WTC11 (cell line): Measurements from ENCODE around the gene APOL6. TPM values are rescaled to one million over a fixed set of nuclear protein-coding genes. Genes with fewer than 3 reads are reported as not detected.
A peak's percentile ranks its signal among the peaks of the same experiment; 100 is the strongest.

Source experiments
- ATAC-seq: fragments of 200-7000 bp; cut with Tn5 transposase; 2 replicates; pipeline ENCODE4 v1.10.0; 2021; ENCODE audit warnings: mild to moderate bottlenecking, moderate library complexity
- CTCF ChIA-PET: fragments of 300-600 bp; sonication (Branson Sonifier 250); formaldehyde crosslinking; loops from one replicate; lab custom pipeline; 2021; ENCODE audit warnings: antibody characterized with exemption; lab: Charles Lee
- POLR2A ChIA-PET: fragments of 350-600 bp; sonication (Branson Sonifier 250); formaldehyde crosslinking; loops from one replicate; lab custom pipeline; 2021; ENCODE audit warnings: antibody characterized with exemption; lab: Charles Lee
- DNase-seq: peaks from one replicate; pipeline ENCODE4 v3.0.0; 2021; ENCODE audit warnings: low spot score
- H3K27ac Mint-ChIP-seq: 2 replicates; pipeline ENCODE4 v1.8.0; 2021; ENCODE audit warnings: mixed read lengths
- H3K27me3 Mint-ChIP-seq: 2 replicates; pipeline ENCODE4 v1.8.0; 2021; ENCODE audit warnings: low read depth, mild to moderate bottlenecking, moderate library complexity, mixed read lengths
- H3K36me3 Mint-ChIP-seq: 2 replicates; pipeline ENCODE4 v1.8.0; 2021; ENCODE audit warnings: mixed read lengths
- H3K4me1 Mint-ChIP-seq: 2 replicates; pipeline ENCODE4 v1.8.0; 2022; ENCODE audit warnings: mixed read lengths
- H3K4me3 Mint-ChIP-seq: 2 replicates; pipeline ENCODE4 v1.8.0; 2021; ENCODE audit warnings: mild to moderate bottlenecking, moderate library complexity, mixed read lengths
- H3K9me3 Mint-ChIP-seq: 2 replicates; pipeline ENCODE4 v1.8.0; 2021; ENCODE audit warnings: mixed read lengths
- AFF4 ChIP-seq: sonication (generic); formaldehyde crosslinking; IDR thresholded peaks from 2 replicates; pipeline ENCODE4 v1.8.1; 2023; ENCODE audit warnings: mild to moderate bottlenecking, missing genetic modification reagents, borderline replicate concordance
- AR ChIP-seq: fragments of 250-450 bp; sonication (Bioruptor Pico); IDR thresholded peaks from 2 replicates; pipeline ENCODE4 v1.9.0; 2021; ENCODE audit warnings: mild to moderate bottlenecking
- ATF1 ChIP-seq: sonication (generic); formaldehyde crosslinking; IDR thresholded peaks from 2 replicates; pipeline ENCODE4 v1.8.1; 2023; ENCODE audit warnings: mild to moderate bottlenecking, moderate library complexity, missing genetic modification reagents
- CBFB ChIP-seq: sonication (generic); formaldehyde crosslinking; IDR thresholded peaks from 2 replicates; pipeline ENCODE4 v1.8.1; 2022; ENCODE audit warnings: mild to moderate bottlenecking, low read depth, missing genetic modification reagents
- EMX1 ChIP-seq: fragments of 250-450 bp; sonication (Bioruptor Pico); IDR thresholded peaks from 2 replicates; pipeline ENCODE4 v1.8.0; 2021; ENCODE audit warnings: mild to moderate bottlenecking
- ERG ChIP-seq: fragments of 250-450 bp; sonication (Bioruptor Pico); IDR thresholded peaks from 2 replicates; pipeline ENCODE4 v1.8.0; 2021; ENCODE audit warnings: mild to moderate bottlenecking
- ESRRA ChIP-seq: sonication (generic); formaldehyde crosslinking; IDR thresholded peaks from 2 replicates; pipeline ENCODE4 v1.8.1; 2022; ENCODE audit warnings: mild to moderate bottlenecking, missing genetic modification reagents, borderline replicate concordance
- ETV6 ChIP-seq: sonication (generic); formaldehyde crosslinking; IDR thresholded peaks from 2 replicates; pipeline ENCODE4 v1.8.1; 2022; ENCODE audit warnings: mild to moderate bottlenecking, missing genetic modification reagents
- NR3C1 ChIP-seq: sonication (generic); formaldehyde crosslinking; conservative IDR thresholded peaks from 2 replicates; pipeline ENCODE4 v1.8.1; 2023; ENCODE audit warnings: low read depth, mild to moderate bottlenecking, missing genetic modification reagents
- OVOL2 ChIP-seq: fragments of 250-450 bp; sonication (Bioruptor Pico); IDR thresholded peaks from 2 replicates; pipeline ENCODE4 v1.9.0; 2021; ENCODE audit warnings: mild to moderate bottlenecking, borderline replicate concordance
- RELA ChIP-seq: sonication (generic); formaldehyde crosslinking; IDR thresholded peaks from 2 replicates; pipeline ENCODE4 v1.8.1; 2022; ENCODE audit warnings: missing genetic modification reagents, mild to moderate bottlenecking, borderline replicate concordance
- SMAD4 ChIP-seq: sonication (generic); formaldehyde crosslinking; IDR thresholded peaks from 2 replicates; pipeline ENCODE4 v1.8.0; 2022; ENCODE audit warnings: mild to moderate bottlenecking, missing genetic modification reagents
- ZNF121 ChIP-seq: sonication (generic); formaldehyde crosslinking; IDR thresholded peaks from 2 replicates; pipeline ENCODE4 v1.8.0; 2023; ENCODE audit warnings: missing genetic modification reagents
- ZNF138 ChIP-seq: sonication (generic); formaldehyde crosslinking; conservative IDR thresholded peaks from 2 replicates; pipeline ENCODE4 v1.8.1; 2022; ENCODE audit warnings: mild to moderate bottlenecking, moderate library complexity, missing genetic modification reagents
- total RNA-seq: library from RNA; stranded (reverse); gene quantifications from 3 replicates; pipeline ENCODE4 v1.2.3, GENCODE V29; 2021
- TF ChIP-seq, protein P1 (sequence below): sonication (generic); formaldehyde crosslinking; IDR thresholded peaks from 2 replicates; pipeline ENCODE4 v1.8.0; 2022; ENCODE audit warnings: mild to moderate bottlenecking, missing genetic modification reagents
- TF ChIP-seq, protein P2 (sequence below): fragments of 250-450 bp; sonication (Bioruptor Pico); IDR thresholded peaks from 2 replicates; pipeline ENCODE4 v1.9.0; 2021; ENCODE audit warnings: moderate library complexity, mild to moderate bottlenecking, inconsistent platforms, borderline replicate concordance

The APOL6 gene
- total RNA-seq, 1 experiment from 2014 or later = 0.17 TPM

GRCh38 chr22:35645646-35646045 is 2.6 kb upstream of the APOL6 start:
- H3K27ac Mint-ChIP-seq = no peak overlapping the region
- TF ChIP-seq RELA (CRISPR knock-in tag) (no peak), ETV6 (CRISPR knock-in tag) (no peak), SMAD4 (CRISPR knock-in tag) (no peak), ESRRA (CRISPR knock-in tag) (no peak), NR3C1 (CRISPR knock-in tag) (no peak), ERG (CRISPR knock-in tag) (no peak), AFF4 (CRISPR knock-in tag) (no peak), OVOL2 (CRISPR knock-in tag) (no peak)
- TF ChIP-seq, protein P1, sequence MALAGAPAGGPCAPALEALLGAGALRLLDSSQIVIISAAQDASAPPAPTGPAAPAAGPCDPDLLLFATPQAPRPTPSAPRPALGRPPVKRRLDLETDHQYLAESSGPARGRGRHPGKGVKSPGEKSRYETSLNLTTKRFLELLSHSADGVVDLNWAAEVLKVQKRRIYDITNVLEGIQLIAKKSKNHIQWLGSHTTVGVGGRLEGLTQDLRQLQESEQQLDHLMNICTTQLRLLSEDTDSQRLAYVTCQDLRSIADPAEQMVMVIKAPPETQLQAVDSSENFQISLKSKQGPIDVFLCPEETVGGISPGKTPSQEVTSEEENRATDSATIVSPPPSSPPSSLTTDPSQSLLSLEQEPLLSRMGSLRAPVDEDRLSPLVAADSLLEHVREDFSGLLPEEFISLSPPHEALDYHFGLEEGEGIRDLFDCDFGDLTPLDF (CRISPR knock-in tag) = no peak
- H3K36me3 Mint-ChIP-seq = no peaks in the 10 kb centered on the region
- ATAC-seq = no peak
- H3K4me1 Mint-ChIP-seq = peaks cover 37% of the 10 kb centered on the region
- H3K4me3 Mint-ChIP-seq = no peak overlapping the region
- no peaks in the 10 kb centered on the region for H3K9me3 Mint-ChIP-seq
- ChIA-PET POLR2A (no interaction called here), CTCF (interaction anchor here (1.8 kb wide), 1 partner anchor 14 kb away, joined by 5 read pairs; no protein-coding TSS in a partner anchor)
- no peaks in the 10 kb centered on the region for H3K27me3 Mint-ChIP-seq
- DNase-seq = no peak

GRCh38 chr22:35649026-35649553 is 844 bp downstream of the APOL6 start:
- DNase-seq (no peak), ATAC-seq (no peak)
- Mint-ChIP-seq H3K27me3 (peaks cover 7% of the 10 kb centered on the region), H3K4me3 (no peak overlapping the region), H3K27ac (no peak overlapping the region), H3K4me1 (peaks cover 12% of the 10 kb centered on the region), H3K9me3 (peaks cover 8% of the 10 kb centered on the region), H3K36me3 (peaks cover 3% of the 10 kb centered on the region)
- ChIA-PET CTCF (interaction anchor here (0.9 to 1.7 kb wide), 6 partner anchors 12 to 475 kb away, joined by 4 to 11 read pairs (median 6); no protein-coding TSS in a partner anchor), POLR2A (interaction anchor here (0.6 kb wide), 1 partner anchor 26 kb away, joined by 5 read pairs; no protein-coding TSS in a partner anchor)
- TF ChIP-seq CBFB (no peak), ZNF138 (CRISPR knock-in tag) (no peak), ATF1 (CRISPR knock-in tag) (no peak), AR (no peak), EMX1 (CRISPR knock-in tag) (no peak), ZNF121 (CRISPR knock-in tag) (peak; percentile 94)
- TF ChIP-seq, protein P2, sequence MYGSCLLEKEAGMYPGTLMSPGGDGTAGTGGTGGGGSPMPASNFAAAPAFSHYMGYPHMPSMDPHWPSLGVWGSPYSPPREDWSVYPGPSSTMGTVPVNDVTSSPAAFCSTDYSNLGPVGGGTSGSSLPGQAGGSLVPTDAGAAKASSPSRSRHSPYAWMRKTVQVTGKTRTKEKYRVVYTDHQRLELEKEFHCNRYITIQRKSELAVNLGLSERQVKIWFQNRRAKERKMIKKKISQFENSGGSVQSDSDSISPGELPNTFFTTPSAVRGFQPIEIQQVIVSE = no peak
